SK-N-SH (cell line): ENCODE data around the gene PYGO1. TPM values are rescaled to one million over a fixed set of nuclear protein-coding genes. Genes with fewer than 3 reads are reported as not detected.

Experiments used
- CTCF ChIA-PET: fragments of 300-600, 350-600 bp; formaldehyde crosslinking; extraction: SDS; loops from one replicate; lab custom pipeline; 2021; lab: Yijun Ruan, JAX
- POLR2A ChIA-PET: fragments of 350-600 bp; sonication (Branson Sonifier 250); formaldehyde crosslinking; extraction: SDS; loops from one replicate; lab custom pipeline; 2020; ENCODE audit warnings: antibody characterized with exemption, inconsistent platforms; lab: Yijun Ruan, JAX
- DNase-seq: peaks from one replicate; pipeline ENCODE4 v3.0.0; 2012
- H2AFZ ChIP-seq: fragments of 200-600 bp; sonication (generic); 2 replicates; pipeline ENCODE4 v1.8.1; 2016; ENCODE audit warnings: antibody characterized with exemption, mild to moderate bottlenecking, low read depth
- H3F3A ChIP-seq: fragments of 200-600 bp; sonication (generic); replicated peaks from 2 replicates; pipeline ENCODE3; 2016; ENCODE audit warnings: antibody characterized with exemption, mild to moderate bottlenecking; ENCODE audit not compliant: insufficient read depth
- H3K27ac ChIP-seq, 2 experiments: fragments of 200-500 bp in 1 of 2; fragments of 200-600 bp in 1 of 2; sonication (Bioruptor generic) in 1 of 2; sonication (generic), shearing (Covaris generic) in 1 of 2; 2 replicates each; pipeline versions ENCODE4 v1.5.1 to v1.6.1; 2014 to 2016; ENCODE audit warnings: low read depth in 2 of 2, inconsistent platforms in 1 of 2, low read length in 1 of 2, mild to moderate bottlenecking in 1 of 2, mixed read lengths in 1 of 2
- H3K27me3 ChIP-seq: fragments of 200-600 bp; sonication (generic), shearing (Covaris generic); 2 replicates; pipeline ENCODE4 v1.6.1; 2016; ENCODE audit warnings: mixed run types; ENCODE audit not compliant: insufficient read depth
- H3K36me3 ChIP-seq, 2 experiments: fragments of 200-500 bp in 1 of 2; fragments of 200-600 bp in 1 of 2; sonication (Bioruptor generic) in 1 of 2; sonication (generic) in 1 of 2; replicated peaks in 1 of 2; 2 replicates each; pipeline versions ENCODE3 to v1.5.1; 2014 to 2016; ENCODE audit warnings: low read length in 1 of 2, mild to moderate bottlenecking in 1 of 2; ENCODE audit not compliant: insufficient read depth in 2 of 2, control insufficient read depth in 1 of 2
- H3K4me1 ChIP-seq, 2 experiments: fragments of 200-500 bp in 1 of 2; fragments of 200-600 bp in 1 of 2; sonication (Bioruptor generic) in 1 of 2; sonication (generic), shearing (Covaris generic) in 1 of 2; 2 replicates each; pipeline versions ENCODE4 v1.5.1 to v1.6.1; 2014 to 2016; ENCODE audit warnings: low read depth in 1 of 2, low read length in 1 of 2, mixed run types in 1 of 2; ENCODE audit not compliant: insufficient read depth in 2 of 2, control insufficient read depth in 1 of 2
- H3K4me2 ChIP-seq: fragments of 200-600 bp; sonication (generic), shearing (Covaris generic); 2 replicates; pipeline ENCODE4 v1.6.1; 2017; ENCODE audit warnings: mixed run types
- H3K4me3 ChIP-seq, 2 experiments: fragments of 200-500 bp in 1 of 2; fragments of 200-600 bp in 1 of 2; sonication (Bioruptor generic) in 1 of 2; sonication (generic), shearing (Covaris generic) in 1 of 2; 2 replicates each; pipeline versions ENCODE4 v1.5.1 to v1.8.1; 2014 to 2016; ENCODE audit warnings: low read depth in 2 of 2, inconsistent platforms in 1 of 2, low read length in 1 of 2, mild to moderate bottlenecking in 1 of 2, mixed read lengths in 1 of 2, moderate library complexity in 1 of 2
- H3K79me2 ChIP-seq: fragments of 200-600 bp; sonication (generic); 2 replicates; pipeline ENCODE4 v1.8.1; 2017; ENCODE audit warnings: mild to moderate bottlenecking; ENCODE audit not compliant: insufficient read depth
- H3K9ac ChIP-seq: fragments of 200-600 bp; sonication (generic); 2 replicates; pipeline ENCODE4 v1.6.1; 2017; ENCODE audit warnings: mixed run types
- H3K9me2 ChIP-seq: fragments of 200-600 bp; sonication (generic); 2 replicates; pipeline ENCODE4 v1.6.1; 2017; ENCODE audit warnings: mixed run types
- H3K9me3 ChIP-seq: fragments of 200-600 bp; sonication (generic); 2 replicates; pipeline ENCODE4 v1.6.1; 2017; ENCODE audit warnings: mixed run types, mild to moderate bottlenecking, moderate library complexity
- H4K20me1 ChIP-seq: fragments of 200-600 bp; sonication (generic); 2 replicates; pipeline ENCODE4 v1.6.1; 2017; ENCODE audit warnings: mild to moderate bottlenecking, mixed run types; ENCODE audit not compliant: insufficient read depth
- CHD2 ChIP-seq: fragments of 150-350 bp; IDR thresholded peaks from 2 replicates; pipeline ENCODE4 v1.6.1; 2018; ENCODE audit warnings: low read length; ENCODE audit not compliant: partially characterized antibody
- EP300 ChIP-seq, 2 experiments: IDR thresholded peaks; 2 replicates each; pipeline versions ENCODE4 v1.4.0 to v1.6.1; 2012; ENCODE audit warnings: borderline replicate concordance in 1 of 2, low read depth in 1 of 2, low read length in 1 of 2
- GABPA ChIP-seq: IDR thresholded peaks from 2 replicates; pipeline ENCODE4 v1.4.0; 2012; ENCODE audit warnings: low read depth, mild to moderate bottlenecking
- MEF2A ChIP-seq: IDR thresholded peaks from 2 replicates; pipeline ENCODE4 v1.4.0; 2012; ENCODE audit warnings: low read depth, borderline replicate concordance
- NFIC ChIP-seq: IDR thresholded peaks from 2 replicates; pipeline ENCODE4 v1.4.0; 2012; ENCODE audit warnings: borderline replicate concordance
- POLR2AphosphoS5 ChIP-seq: IDR thresholded peaks from 2 replicates; pipeline ENCODE4 v1.6.1; 2012; ENCODE audit warnings: low read depth, low read length
- RAD21 ChIP-seq: IDR thresholded peaks from 2 replicates; pipeline ENCODE4 v1.6.1; 2012; ENCODE audit warnings: mild to moderate bottlenecking, low read length
- RXRA ChIP-seq: IDR thresholded peaks from 2 replicates; pipeline ENCODE4 v1.4.0; 2012; ENCODE audit warnings: low read depth, mild to moderate bottlenecking, borderline replicate concordance
- SMC3 ChIP-seq: IDR thresholded peaks from 2 replicates; pipeline ENCODE4 v1.6.1; 2012; ENCODE audit warnings: low read depth, low read length, improper control_type of control experiment
- TEAD4 ChIP-seq: IDR thresholded peaks from 2 replicates; pipeline ENCODE4 v1.4.0; 2012; ENCODE audit warnings: mild to moderate bottlenecking, borderline replicate concordance; ENCODE audit not compliant: insufficient read depth
- WGBS: methylation state at CpG from one replicate; pipeline ENCODE4 v1.1.6; 2017; ENCODE audit warnings: low lambda C conversion rate; 5-methylcytosine and 5-hydroxymethylcytosine counted together
- polyA plus RNA-seq, 3 experiments: library from polyadenylated mRNA; depleted of rRNA; stranded (reverse); fragments of >200 nt; gene quantifications; 2 replicates each; pipeline ENCODE4 v1.2.3, GENCODE V29; 2012
- TF ChIP-seq, protein P1 (sequence below): IDR thresholded peaks from 2 replicates; pipeline ENCODE4 v1.6.1; 2012; ENCODE audit warnings: mild to moderate bottlenecking, low read depth, low read length, moderate library complexity
- TF ChIP-seq, protein P2 (sequence below): fragments of 150-350 bp; IDR thresholded peaks from 2 replicates; pipeline ENCODE4 v1.6.1; 2016; ENCODE audit warnings: mild to moderate bottlenecking, low read depth, low read length
- TF ChIP-seq, protein P3 (sequence below): fragments of 200-600 bp; sonication (generic); IDR thresholded peaks from 2 replicates; pipeline ENCODE4 v1.6.1; 2017; ENCODE audit warnings: antibody characterized with exemption, mild to moderate bottlenecking, moderate library complexity

The PYGO1 gene
- polyA plus RNA-seq, 1 of the 3 experiments (the other 2 are of a cell fraction) = 2.3 TPM

DNA sequence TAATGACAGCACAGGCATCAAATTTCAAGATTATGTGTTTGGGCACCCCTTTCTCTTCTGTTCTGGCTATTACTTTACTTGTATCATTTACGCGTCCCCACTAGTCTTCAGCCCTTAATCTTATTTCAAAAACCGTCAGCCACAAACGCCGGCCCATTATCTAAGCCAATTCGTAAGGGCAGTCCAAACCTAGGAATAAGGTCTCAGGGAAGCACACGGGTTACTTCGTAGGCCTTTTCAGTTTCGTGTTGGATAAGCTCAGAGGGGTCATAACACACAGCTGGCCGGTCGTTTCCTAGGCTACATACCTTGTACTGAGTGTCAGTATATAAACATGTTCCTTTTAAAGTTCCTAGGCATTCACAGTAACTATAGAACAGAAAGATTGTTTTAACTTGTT is 75.0 kb downstream of the PYGO1 start:
- Histone ChIP-seq H3K9ac (no peak overlapping the region), H3F3A (no peaks in the 10 kb centered on the region), H3K36me3 (no peaks in the 10 kb centered on the region), H3K9me3 (no peaks in the 10 kb centered on the region), H3K4me3 (no peak overlapping the region), H2AFZ (no peak overlapping the region), H3K79me2 (no peaks in the 10 kb centered on the region), H3K27me3 (no peaks in the 10 kb centered on the region), H3K9me2 (no peaks in the 10 kb centered on the region), H3K4me2 (no peak overlapping the region), H3K4me1 (no peaks in the 10 kb centered on the region), H3K27ac (no peak overlapping the region), H4K20me1 (no peaks in the 10 kb centered on the region)
- ChIA-PET CTCF (interaction anchor here (0.8 to 4.9 kb wide), 2 partner anchors 13 to 60 kb away, joined by 3 to 22 read pairs; no protein-coding TSS in a partner anchor), POLR2A (interaction anchor here (0.6 kb wide), 1 partner anchor 384 kb away, joined by 3 read pairs; no protein-coding TSS in a partner anchor)
- WGBS = 86% methylated on average over 11 of the region's 11 CpGs
- no peak for TF ChIP-seq RAD21
- TF ChIP-seq RXRA = no peak
- no peak for TF ChIP-seq NFIC
- no peak for TF ChIP-seq TEAD4
- TF ChIP-seq, protein P1, sequence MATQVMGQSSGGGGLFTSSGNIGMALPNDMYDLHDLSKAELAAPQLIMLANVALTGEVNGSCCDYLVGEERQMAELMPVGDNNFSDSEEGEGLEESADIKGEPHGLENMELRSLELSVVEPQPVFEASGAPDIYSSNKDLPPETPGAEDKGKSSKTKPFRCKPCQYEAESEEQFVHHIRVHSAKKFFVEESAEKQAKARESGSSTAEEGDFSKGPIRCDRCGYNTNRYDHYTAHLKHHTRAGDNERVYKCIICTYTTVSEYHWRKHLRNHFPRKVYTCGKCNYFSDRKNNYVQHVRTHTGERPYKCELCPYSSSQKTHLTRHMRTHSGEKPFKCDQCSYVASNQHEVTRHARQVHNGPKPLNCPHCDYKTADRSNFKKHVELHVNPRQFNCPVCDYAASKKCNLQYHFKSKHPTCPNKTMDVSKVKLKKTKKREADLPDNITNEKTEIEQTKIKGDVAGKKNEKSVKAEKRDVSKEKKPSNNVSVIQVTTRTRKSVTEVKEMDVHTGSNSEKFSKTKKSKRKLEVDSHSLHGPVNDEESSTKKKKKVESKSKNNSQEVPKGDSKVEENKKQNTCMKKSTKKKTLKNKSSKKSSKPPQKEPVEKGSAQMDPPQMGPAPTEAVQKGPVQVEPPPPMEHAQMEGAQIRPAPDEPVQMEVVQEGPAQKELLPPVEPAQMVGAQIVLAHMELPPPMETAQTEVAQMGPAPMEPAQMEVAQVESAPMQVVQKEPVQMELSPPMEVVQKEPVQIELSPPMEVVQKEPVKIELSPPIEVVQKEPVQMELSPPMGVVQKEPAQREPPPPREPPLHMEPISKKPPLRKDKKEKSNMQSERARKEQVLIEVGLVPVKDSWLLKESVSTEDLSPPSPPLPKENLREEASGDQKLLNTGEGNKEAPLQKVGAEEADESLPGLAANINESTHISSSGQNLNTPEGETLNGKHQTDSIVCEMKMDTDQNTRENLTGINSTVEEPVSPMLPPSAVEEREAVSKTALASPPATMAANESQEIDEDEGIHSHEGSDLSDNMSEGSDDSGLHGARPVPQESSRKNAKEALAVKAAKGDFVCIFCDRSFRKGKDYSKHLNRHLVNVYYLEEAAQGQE = no peak
- no peak for TF ChIP-seq CHD2
- no peak for TF ChIP-seq POLR2AphosphoS5
- no peak for TF ChIP-seq MEF2A
- TF ChIP-seq SMC3 = no peak
- TF ChIP-seq, protein P2, sequence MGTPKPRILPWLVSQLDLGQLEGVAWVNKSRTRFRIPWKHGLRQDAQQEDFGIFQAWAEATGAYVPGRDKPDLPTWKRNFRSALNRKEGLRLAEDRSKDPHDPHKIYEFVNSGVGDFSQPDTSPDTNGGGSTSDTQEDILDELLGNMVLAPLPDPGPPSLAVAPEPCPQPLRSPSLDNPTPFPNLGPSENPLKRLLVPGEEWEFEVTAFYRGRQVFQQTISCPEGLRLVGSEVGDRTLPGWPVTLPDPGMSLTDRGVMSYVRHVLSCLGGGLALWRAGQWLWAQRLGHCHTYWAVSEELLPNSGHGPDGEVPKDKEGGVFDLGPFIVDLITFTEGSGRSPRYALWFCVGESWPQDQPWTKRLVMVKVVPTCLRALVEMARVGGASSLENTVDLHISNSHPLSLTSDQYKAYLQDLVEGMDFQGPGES = no peak
- no peak for TF ChIP-seq GABPA
- TF ChIP-seq, protein P3, sequence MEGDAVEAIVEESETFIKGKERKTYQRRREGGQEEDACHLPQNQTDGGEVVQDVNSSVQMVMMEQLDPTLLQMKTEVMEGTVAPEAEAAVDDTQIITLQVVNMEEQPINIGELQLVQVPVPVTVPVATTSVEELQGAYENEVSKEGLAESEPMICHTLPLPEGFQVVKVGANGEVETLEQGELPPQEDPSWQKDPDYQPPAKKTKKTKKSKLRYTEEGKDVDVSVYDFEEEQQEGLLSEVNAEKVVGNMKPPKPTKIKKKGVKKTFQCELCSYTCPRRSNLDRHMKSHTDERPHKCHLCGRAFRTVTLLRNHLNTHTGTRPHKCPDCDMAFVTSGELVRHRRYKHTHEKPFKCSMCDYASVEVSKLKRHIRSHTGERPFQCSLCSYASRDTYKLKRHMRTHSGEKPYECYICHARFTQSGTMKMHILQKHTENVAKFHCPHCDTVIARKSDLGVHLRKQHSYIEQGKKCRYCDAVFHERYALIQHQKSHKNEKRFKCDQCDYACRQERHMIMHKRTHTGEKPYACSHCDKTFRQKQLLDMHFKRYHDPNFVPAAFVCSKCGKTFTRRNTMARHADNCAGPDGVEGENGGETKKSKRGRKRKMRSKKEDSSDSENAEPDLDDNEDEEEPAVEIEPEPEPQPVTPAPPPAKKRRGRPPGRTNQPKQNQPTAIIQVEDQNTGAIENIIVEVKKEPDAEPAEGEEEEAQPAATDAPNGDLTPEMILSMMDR = no peak
- no peak for TF ChIP-seq EP300 (IDR thresholded peaks at IDR 0.05; ENCODE audit: borderline replicate concordance in 1 of 2, low read depth in 1 of 2, low read length in 1 of 2)
- no peak for DNase-seq
